Ramos (cell line): ENCODE data around the gene POLD4.

Experiments
- in situ Hi-C: fragments of 300-500 bp; cut with MboI; formaldehyde crosslinking; loops from one replicate; pipeline ENCODE4 v1.14.3; 2022; ENCODE audit warnings: low sequenced_read_pairs; ENCODE audit not compliant: unreplicated experiment

POLD4 gene

DNA sequence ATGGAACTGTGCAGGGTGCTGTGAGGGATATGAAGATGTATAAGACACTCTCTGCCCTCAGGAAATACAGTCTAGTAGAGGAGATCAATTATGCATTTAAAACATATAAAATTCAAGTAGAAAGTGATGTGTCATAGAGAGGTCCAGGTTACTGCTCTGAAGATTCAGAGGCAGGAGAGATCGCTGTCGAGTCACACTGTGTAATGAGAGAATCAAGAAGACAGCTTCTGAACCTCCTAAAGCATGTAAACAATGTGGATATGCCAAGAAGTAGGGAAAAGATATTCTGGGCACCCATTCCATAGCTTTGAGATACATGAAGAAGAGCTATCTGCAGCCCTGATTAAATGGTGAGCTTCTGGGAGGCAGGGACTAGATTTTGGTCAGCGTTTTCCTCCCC is 33.3 kb downstream of the POLD4 start:
- in situ Hi-C loops = no loop called here

DNA sequence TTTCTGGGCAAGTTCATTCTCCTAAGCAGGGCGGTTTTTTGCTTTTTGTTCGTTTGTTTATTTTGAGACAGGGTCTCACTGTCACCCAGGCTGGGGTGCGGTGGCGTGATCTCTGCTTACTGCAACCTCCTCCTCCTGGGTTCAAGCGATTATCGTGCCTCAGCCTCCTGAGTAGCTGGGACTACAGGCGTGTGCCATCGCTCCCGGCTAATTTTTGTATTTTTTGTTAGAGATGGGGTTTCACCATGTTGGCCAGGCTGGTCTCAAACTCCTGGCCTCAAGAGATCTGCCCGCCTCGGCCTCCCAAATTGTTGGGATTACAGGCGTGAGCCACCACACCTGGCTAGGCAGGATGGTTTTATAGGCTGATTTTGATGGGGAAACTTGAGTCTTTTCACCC is 34.5 kb downstream of the POLD4 start:
- in situ Hi-C loops = loop anchor here (10.0 kb wide), 1 partner anchor 234 kb away; no protein-coding TSS in a partner anchor

DNA sequence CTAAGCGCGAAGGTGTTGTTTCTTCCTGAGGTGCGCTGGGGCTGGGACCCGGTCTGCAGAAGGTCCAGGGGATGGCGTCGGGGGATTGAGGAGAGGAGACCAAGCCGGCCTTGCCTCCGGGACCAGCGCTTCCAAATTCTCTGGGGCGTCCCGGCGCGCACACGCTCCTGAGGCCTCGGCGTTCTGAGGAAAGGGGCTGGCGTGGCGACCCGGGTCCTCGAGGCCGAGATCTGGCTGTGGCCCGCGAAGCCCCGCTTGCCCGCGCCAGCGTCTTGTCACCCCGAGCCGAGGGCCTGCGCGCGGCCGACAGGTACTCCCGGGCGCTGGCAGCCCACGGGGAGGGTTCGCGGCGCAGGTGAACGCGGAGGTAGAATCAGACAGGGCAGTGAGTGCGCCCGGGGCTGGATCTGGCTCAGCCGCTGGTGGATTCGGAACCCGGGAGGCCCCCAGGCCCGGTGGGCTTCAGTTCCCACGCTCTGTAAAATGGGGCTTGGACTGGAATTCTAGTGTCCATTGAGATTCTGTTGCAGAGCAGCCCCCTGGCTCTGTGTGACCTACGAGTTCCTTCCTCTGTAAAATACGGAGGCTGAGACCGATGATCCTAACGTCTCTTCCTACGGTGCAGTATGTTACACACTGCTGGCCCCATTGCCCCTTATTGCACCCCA is 35.3 kb downstream of the POLD4 start:
- in situ Hi-C loops = loop anchor here (10.0 kb wide), 1 partner anchor 233 kb away; no protein-coding TSS in a partner anchor

DNA sequence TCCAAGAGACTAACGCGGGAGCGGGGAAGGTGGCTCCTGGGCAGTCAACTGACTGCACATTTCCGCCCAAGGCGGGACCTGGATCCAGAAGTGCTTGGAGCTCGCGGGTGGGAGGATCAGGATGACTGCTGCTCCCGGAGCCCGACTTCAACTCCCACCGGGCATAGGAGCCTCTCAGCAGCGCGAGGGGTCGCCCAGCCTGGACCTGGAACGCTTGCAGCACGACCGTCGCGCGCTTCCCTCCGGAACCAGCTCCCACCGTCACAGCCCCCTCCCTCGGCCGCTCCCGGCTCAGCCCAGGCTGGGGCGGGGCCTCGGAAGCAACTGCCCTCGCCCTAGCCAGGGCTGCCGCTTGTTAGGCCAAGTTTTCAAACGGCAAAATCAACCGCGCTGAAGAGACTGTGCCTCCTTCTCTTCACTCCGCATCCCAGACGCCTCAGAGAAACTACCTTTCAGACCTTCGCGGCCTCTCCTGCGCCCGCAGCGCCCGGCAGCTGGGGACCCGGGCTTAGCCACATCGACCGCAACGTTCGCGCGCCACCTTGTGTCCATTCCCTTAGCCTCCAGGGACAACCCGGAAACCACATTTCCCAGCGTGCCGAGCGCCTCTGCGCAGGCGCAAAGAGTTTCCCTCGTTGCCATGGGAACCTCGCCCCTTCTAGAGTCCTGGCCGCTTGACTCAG is 36.0 kb downstream of the POLD4 start:
- in situ Hi-C loops = loop anchor here (10.0 kb wide), 1 partner anchor 233 kb away; no protein-coding TSS in a partner anchor

DNA sequence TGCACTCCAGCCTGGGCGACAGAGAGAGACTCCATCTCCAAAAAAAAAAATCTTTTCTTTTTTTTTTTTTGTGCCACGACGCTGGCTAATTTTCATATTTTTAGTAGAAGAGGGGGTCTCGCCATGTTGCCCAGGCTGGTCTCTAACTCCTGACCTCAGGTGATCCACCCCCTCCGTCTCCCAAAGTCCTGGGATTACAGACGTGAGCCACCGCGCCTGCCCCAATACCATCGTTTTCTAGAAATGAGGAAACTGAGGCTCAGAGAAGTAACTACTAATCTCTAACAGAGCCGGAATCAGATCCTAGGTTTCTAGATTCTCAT is 36.5 kb downstream of the POLD4 start:
- in situ Hi-C loops = loop anchor here (10.0 kb wide), 1 partner anchor 232 kb away; no protein-coding TSS in a partner anchor

DNA sequence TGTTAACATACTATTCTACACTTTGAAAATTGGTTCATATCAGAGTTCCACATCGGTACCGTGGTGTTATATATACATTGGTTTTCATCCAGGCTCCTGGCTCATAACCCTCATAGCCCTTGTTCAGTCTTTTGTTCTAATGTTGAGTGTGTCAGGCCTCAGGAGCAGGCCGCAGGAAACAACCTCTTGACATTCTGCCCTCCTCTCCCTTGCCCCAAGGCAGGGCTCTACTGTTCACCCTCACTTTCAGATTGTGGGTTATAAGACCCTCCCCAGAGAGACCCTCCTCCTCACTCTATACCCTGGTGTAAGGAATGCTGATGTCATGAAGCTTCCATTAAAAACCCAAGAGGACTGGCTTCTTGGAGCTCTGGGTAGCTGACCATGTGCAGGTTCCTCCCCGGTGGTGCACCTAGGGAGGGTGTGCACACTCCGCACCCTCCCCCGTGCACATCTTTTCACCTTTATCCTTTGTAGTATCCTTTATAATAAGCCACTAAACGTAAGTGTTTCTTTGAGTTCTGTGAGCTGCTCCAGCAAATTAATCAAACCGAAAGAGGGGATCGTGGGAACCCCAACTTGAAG is 37.9 kb downstream of the POLD4 start:
- in situ Hi-C loops = loop anchor here (10.0 kb wide), 1 partner anchor 231 kb away; no protein-coding TSS in a partner anchor

DNA sequence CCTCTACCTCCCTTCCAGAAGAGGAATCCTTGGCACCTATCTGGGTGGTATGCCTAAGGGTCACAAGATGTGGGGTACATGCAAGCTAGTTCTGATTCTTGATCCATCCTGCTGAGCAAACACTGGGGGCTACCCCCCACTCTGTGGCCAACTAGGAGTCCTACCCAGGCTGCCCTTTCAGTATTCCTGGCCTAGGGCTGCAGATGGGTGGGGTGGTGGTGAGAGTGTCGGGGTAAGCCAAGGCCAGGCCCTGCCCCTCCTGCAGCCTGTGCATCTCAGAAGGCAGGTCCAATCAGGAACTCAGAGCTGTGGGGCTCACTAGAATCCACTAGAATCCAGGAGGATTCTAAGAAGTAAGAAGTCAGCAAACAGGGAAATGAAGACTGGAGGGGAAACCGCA is 39.1 kb downstream of the POLD4 start:
- in situ Hi-C loops = loop anchor here (5.0 to 10.0 kb wide), 2 partner anchors 52 to 229 kb away; no protein-coding TSS in a partner anchor

DNA sequence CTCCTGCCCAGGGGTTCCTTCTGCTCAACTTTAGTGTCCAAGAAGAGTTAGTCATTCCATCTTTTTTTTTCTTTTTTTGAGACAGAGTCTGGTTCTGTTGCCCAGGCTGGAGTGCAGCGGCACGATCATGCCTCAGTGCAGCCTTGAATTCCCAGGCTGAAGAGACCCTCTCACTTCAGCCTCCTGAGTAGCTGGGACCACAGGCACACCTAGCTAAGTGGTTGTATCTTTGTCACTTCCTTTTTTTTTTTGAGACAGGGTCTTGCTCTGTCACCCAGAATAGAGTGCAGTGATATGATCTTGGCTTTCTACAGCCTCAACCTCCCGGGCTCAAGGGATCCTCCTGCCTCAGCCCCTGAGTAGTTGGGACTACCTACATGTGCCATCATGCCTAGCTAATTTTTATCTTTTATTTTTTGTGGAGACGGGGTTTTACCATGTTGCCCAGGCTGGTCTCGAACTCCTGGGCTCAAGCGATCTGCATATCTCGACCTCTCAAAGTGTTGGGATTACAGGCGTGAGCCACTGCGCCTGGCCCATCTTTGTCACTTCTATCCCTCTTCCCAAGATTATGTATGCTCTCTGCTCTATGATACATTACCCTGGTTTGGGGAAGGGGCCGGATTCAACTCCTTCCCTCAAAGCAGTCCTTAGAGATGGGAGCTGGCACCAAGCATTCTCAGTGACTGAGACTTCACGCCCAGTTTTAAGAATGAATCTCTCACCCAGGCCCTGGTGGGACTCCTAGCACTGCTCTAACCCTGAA is 40.0 kb downstream of the POLD4 start:
- in situ Hi-C loops = loop anchor here (5.0 to 10.0 kb wide), 2 partner anchors 51 to 229 kb away; no protein-coding TSS in a partner anchor

DNA sequence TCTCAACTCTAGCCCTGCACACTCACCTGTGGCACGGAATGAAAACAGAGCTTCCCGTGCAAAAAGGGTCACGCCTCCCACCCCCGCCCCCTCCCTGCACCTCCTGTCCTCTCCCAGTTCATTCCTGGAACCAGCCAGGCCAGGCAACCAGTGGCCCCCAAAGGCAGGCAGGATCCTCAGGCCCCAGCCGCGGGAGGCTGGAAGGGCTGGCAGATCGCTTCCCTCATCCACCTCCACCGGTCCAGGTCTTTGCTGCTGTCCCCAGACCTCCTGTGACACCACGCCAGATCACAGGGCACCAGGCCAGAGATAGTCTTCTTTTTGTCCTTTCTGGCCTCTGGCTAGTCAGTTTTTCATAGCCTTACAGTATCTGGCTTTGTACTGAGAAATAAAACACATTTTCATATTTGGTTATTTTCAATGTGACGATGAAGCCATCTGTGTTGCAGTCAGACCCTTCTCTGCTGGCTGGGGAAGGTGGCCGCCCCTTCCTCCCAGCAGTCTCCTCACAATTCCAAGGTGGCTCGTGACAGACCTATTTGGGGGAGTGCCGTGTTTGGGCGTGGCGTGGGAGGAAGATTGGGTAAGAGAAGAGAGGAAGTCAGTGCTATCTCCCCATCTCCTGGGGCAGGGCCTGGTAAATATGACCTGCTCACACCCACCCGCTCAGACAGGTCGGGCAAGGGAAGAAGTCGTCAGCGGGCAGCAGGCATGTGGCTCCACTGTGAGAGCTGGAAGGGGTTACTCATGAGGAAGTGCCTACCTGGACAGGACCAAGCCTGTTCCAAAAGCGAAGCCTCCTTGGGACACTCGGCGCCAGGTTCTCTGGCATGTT is 40.9 kb downstream of the POLD4 start:
- in situ Hi-C loops = loop anchor here (5.0 to 10.0 kb wide), 2 partner anchors 50 to 228 kb away; no protein-coding TSS in a partner anchor

DNA sequence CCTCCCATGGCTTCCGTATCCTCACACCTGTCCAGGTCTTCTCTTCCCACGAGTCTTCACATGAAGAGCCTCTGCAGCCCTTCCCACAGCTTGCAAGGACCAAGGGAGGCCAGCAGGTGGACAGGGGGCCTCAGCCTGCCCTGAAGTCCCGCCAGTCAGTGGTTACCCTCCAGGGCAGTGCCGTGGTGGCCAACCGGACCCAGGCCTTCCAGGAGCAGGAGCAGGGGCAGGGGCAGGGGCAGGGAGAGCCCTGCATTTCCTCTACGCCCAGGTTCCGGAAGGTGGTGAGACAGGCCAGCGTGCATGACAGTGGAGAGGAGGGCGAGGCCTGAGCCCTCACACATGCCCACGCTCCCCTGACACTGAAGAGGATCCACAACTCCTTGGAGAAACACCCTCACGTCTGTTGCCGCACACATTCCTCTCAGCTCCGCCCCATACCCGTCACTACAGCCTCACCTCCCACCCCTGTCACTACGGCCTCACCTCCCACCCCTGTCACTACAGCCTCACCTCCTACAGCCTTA is 41.7 kb downstream of the POLD4 start:
- in situ Hi-C loops = loop anchor here (5.0 to 10.0 kb wide), 2 partner anchors 49 to 227 kb away; no protein-coding TSS in a partner anchor

DNA sequence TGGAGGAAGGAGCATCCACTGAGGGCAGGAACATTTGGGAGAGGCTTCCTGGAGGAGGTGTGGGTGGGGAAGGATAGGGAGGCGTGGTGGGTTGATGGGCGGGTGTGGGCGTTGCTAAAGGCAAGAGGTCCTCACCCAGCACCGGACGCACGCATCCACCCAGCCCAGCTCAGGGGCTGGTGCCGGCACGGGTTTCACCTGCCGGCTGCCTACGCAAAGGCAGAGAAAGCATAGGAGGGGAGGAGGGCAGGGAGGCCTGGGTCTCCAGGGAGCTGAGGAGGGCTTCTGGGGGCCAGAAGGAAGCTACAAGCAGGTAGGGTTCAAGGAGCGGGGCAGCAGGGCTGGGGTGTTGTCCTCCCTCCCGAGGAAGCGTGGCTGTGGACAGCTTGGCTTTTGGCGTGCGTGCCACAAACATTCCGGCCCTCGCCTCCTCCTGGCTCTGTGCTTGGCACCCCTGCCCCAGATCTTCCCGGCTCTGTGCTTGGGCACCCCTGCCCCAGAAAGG is 42.2 kb downstream of the POLD4 start:
- in situ Hi-C loops = loop anchor here (5.0 to 10.0 kb wide), 2 partner anchors 49 to 226 kb away; no protein-coding TSS in a partner anchor

DNA sequence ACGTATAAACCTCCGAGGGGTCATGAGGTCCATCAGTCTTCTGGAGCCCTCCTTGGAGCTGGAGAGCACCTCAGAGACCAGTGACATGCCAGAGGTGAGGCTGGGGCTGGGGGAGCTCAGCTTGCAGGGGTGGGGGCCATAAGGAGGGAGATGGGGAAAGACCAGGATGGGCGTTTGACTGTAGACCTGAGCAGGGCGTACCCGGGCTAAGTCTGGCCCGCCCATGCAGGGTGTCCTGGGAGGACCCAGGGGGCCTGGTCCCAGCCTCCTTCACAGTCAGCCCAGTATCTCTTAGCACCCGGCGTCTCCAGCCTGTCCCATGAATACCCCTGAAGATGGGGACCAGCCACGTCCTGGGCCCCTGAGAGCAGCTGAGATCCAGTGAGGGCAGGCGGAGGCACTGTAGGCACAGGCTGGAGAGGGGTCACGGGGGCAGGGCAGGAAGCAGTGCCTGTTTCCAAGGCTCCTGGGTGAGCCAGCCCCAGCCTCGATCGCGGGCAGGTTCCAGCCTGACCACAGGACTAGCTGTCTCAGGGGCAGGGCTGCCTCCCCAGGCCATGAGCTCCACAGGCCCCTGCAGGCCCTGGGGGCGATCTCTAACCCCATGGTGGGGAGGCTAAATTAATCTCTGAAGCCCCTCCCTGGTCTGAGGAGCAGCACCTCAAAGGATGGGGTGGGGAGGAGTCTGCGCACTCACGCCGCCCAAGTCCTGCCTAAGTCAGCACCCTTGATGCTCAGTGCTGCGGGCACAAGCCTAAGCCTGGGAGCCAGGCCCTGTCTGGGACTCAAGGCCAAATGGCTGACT is 42.9 kb downstream of the POLD4 start:
- in situ Hi-C loops = loop anchor here (5.0 to 10.0 kb wide), 2 partner anchors 48 to 226 kb away; no protein-coding TSS in a partner anchor

DNA sequence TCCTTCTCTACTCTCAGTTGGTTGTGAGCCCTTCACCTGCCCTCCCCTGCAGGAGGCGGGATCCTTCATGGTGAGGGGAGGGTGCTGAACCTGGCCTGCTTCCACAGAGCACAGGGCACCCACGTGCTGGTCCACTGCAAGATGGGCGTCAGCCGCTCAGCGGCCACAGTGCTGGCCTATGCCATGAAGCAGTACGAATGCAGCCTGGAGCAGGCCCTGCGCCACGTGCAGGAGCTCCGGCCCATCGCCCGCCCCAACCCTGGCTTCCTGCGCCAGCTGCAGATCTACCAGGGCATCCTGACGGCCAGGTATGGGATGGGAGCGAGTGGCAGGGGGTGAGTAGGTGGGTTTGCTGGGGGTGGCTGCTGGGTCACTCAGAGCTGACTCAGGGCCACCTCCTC is 43.7 kb downstream of the POLD4 start:
- in situ Hi-C loops = loop anchor here (5.0 to 10.0 kb wide), 2 partner anchors 47 to 225 kb away; no protein-coding TSS in a partner anchor

DNA sequence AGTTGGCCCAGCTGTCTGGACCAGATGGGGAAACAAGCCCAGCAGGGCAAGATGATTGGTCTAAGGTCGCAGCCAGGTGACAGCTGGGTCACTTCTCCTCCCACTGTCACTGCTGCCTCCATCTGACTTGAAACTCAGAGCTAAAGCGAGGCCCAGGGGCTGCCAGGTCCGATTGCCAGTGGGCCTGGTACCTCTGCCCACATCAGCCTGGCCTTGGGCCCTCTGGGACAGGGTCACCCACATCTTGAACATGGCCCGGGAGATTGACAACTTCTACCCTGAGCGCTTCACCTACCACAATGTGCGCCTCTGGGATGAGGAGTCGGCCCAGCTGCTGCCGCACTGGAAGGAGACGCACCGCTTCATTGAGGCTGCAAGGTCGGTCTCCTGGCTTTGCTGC is 44.2 kb downstream of the POLD4 start:
- in situ Hi-C loops = no loop called here

DNA sequence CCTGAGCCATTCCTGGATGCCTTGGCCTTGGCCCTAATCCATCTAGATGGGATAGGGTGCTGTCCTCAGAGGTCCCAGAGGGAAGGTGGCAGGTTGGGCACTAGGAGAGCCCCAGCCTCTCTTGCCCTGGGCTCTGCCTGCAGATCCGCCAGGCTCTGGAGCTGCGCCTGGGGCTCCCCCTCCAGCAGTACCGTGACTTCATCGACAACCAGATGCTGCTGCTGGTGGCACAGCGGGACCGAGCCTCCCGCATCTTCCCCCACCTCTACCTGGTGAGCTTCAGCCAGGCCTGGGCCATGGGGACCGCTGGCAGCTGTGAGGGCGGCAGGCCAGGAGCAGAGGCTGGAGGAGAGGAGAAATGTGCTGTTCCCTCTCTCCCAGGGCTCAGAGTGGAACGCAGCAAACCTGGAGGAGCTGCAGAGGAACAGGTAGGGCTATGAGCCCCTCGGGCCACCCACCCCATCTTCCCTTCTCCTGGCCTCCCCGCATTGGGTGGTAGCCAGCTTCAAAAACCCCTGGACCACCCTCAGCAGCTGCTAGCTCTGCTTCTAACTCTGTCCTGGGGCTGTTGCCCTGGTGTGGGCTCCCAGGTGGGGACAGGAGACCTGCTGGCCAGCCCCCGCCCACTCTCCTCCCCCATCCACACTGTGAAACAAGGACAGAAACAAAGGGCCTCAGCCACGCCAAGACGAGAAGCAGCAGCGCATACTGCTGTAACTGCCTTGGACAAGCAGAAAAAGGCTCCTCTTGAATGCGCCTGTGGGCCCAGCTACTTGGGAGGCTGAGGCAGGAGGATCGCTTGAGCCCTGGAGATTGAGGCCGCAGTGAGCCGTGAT is 45.1 kb downstream of the POLD4 start:
- in situ Hi-C loops = no loop called here

DNA sequence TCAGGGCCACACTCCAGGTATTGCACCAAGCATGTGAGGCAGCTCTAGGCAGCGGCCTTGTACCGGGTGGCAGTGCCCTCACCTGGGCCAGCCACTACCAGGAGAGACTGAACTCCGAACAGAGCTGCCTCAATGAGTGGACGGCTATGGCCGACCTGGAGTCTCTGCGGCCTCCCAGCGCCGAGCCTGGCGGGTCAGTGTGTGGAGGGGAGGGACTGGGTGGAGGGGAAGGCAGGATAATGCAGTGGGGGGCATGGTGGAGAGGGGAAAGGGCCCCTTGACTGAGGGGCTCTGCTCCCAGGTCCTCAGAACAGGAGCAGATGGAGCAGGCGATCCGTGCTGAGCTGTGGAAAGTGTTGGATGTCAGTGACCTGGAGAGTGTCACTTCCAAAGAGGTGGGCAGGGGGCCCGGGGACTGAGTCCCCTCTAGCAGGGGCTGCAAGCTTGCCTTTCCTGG is 45.8 kb downstream of the POLD4 start:
- in situ Hi-C loops = no loop called here
